IPS DF 6.9 (cell line): ENCODE results near the gene STRADA.

Source experiments
- DNase-seq: peaks from one replicate; pipeline ENCODE4 v3.0.0-alpha.2; 2013; ENCODE audit warnings: low read depth, low spot score
- H3K27ac ChIP-seq: one replicate; pipeline ENCODE4 v1.5.1; 2013; ENCODE audit warnings: low read length, control low read depth
- H3K27me3 ChIP-seq: 2 replicates; pipeline ENCODE4 v1.6.1; 2013; ENCODE audit warnings: mild to moderate bottlenecking, low read length; ENCODE audit not compliant: control insufficient read depth, insufficient read depth
- H3K36me3 ChIP-seq: 2 replicates; pipeline ENCODE4 v1.6.1; 2013; ENCODE audit warnings: low read length; ENCODE audit not compliant: control insufficient read depth, insufficient read depth
- H3K4me1 ChIP-seq: 2 replicates; pipeline ENCODE4 v1.6.1; 2013; ENCODE audit warnings: low read length; ENCODE audit not compliant: control insufficient read depth, insufficient read depth
- H3K4me3 ChIP-seq: 2 replicates; pipeline ENCODE4 v1.5.1; 2013; ENCODE audit warnings: mild to moderate bottlenecking, low read length
- H3K9me3 ChIP-seq: 2 replicates; pipeline ENCODE4 v1.6.1; 2013; ENCODE audit warnings: low read length, inconsistent platforms; ENCODE audit not compliant: control insufficient read depth, insufficient read depth
- WGBS: extraction: QIAGEN DNeasy Blood & Tissue Kit; methylation state at CpG from one replicate; pipeline ENCODE4 v1.1.7; 2013; ENCODE audit warnings: mixed read lengths, missing lambda C conversion rate; ENCODE audit not compliant: insufficient read length, insufficient coverage; 5-methylcytosine and 5-hydroxymethylcytosine counted together

The STRADA gene, protein sequence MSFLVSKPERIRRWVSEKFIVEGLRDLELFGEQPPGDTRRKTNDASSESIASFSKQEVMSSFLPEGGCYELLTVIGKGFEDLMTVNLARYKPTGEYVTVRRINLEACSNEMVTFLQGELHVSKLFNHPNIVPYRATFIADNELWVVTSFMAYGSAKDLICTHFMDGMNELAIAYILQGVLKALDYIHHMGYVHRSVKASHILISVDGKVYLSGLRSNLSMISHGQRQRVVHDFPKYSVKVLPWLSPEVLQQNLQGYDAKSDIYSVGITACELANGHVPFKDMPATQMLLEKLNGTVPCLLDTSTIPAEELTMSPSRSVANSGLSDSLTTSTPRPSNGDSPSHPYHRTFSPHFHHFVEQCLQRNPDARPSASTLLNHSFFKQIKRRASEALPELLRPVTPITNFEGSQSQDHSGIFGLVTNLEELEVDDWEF

DNA sequence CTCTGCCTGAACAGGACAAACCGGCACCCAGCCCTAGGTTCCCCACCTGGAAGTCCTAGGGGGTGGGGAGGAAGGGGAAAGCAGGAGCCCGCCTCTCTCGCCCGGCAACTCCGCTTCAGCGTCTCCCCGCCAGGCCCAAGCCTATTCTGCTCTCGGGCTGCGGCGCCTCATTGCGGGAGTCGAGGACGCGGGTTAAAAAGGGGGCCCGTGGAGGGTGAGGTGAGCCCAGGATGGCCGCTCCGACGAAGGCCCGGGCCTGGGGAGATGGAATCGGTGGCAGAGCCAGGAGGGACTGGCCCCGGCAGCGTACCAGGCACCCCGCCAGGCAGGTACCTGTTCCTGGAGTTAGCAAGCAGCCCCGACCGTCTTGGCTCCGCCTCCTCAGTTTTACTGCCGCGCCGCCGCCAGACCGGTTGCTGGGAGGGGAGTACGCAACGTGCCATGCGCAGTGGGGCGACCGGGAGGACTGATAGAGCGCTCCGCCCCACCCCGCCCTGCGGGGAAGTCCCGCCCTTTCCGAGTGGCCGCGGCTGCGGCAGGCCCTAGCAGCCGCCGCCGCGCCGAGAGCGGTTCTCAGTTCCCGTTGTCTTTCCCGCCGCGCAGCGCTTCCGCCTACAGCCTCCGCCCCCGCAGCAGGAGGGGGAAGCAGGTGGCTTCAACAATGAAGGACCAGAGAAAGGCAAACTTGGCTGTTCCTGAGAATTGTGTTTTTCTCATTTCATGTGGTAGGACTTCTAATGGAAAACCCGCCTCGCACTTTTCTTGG, at the start of gene STRADA:
Gene STRADA, minus strand, starts transcription at position 392 of the 766 bp plus-strand sequence. CDS start 13,430 bp downstream, outside the sequence.
- WGBS = no CpG with 5 or more reads among the region's 61 CpGs
- Histone ChIP-seq H3K36me3 (peaks cover under 1% of the 10 kb centered on the region; the same call in 1 of the 2 replicates), H3K4me3 (peak within 1 kb of the TSS; percentile 83), H3K27ac (no peak within 1 kb of the TSS), H3K4me1 (0 out of 2 replicates have a peak, but pooled peaks cover 1% of the 10 kb centered on the region), H3K9me3 (no peaks in the 10 kb centered on the region), H3K27me3 (no peaks in the 10 kb centered on the region)
- DNase-seq = peak; percentile 97

DNA sequence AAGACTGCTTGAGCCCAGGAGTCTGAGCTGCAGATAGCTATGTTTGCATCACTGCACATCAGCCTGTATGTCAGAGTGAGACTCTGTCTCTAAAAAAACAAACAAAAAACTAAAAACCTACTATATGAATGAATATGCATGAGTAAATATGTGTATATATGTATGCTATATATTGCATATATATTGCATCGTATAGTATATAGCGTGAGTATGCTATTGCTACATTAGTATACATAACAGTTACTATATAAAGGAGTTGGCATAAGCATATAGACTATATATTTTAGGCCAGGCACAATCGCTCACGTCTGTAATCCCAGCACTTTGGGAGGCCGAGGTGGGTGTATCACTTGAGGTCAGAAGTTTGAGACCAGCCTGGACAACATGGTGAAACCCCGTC, 48.5 kb upstream of the STRADA start:
- DNase-seq = no peak
- H3K27me3 ChIP-seq = no peaks in the 10 kb centered on the region
- peaks cover 18% of the 10 kb centered on the region; the same call in 1 of the 2 replicates for H3K36me3 ChIP-seq
- H3K9me3 ChIP-seq = no peaks in the 10 kb centered on the region
- no CpG with 5 or more reads among the region's 6 CpGs for WGBS
- no peak overlapping the region for H3K27ac ChIP-seq
- no peak overlapping the region for H3K4me3 ChIP-seq
- no peaks in the 10 kb centered on the region for H3K4me1 ChIP-seq

DNA sequence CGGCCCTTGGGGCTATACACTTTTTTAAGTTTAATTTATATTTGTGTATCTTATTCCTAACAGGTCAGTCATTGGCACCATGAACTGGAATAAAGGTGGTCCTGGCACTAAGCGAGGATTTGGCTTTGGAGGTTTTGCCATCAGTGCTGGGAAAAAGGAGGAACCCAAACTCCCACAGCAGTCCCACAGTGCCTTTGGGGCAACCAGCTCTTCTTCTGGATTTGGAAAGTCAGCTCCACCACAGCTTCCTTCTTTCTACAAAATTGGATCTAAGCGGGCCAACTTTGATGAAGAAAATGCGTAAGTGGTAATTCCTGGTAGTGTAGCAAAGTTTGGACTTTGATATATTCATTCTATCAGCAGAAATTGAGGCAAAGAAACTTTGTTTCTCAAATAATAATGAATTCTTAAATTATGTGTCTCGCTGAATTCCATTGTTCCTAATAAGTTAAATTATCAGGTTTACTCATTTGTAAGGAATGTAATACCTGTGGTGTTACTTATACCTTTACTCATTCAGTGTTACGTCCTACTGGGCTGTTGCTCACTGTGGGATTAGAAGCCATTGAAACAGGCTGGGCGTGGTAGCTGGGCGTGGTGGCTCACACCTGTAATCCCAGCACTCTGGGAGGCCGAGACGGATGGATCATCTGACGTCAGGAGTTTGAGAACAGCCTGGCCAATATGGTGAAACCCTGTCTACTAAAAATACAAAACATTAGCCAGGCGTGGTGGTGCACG, 45.5 kb upstream of the STRADA start:
- no peak overlapping the region for H3K4me3 ChIP-seq
- peaks cover 16% of the 10 kb centered on the region; the same call in 1 of the 2 replicates for H3K36me3 ChIP-seq
- WGBS = no CpG with 5 or more reads among the region's 13 CpGs
- no peaks in the 10 kb centered on the region for H3K4me1 ChIP-seq
- H3K27ac ChIP-seq = no peak overlapping the region
- H3K9me3 ChIP-seq = no peaks in the 10 kb centered on the region
- no peaks in the 10 kb centered on the region for H3K27me3 ChIP-seq
- DNase-seq = no peak

DNA sequence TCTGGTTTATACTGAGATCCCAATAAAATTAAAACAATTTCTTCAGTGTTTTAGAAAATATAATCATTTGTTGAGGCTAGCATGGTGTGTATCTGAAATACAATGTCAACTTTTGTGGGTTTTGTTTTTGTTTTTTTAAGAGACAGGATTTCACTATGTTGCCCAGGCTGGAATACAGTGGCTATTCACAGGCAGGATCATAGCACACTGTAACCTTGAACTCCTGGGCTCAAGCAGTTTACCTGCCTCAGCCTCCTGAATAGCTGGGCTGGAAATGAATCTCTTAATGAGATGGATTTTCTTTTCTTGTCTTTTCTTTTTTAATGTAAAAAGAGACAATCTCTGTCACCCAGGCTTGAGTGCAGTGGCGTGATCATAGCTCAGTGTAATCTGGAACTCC, 44.5 kb upstream of the STRADA start:
- H3K27ac ChIP-seq = no peak overlapping the region
- no peak for DNase-seq
- WGBS = no CpG with 5 or more reads among the region's 1 CpG
- H3K27me3 ChIP-seq = no peaks in the 10 kb centered on the region
- no peaks in the 10 kb centered on the region for H3K4me1 ChIP-seq
- no peak overlapping the region for H3K4me3 ChIP-seq
- no peaks in the 10 kb centered on the region for H3K9me3 ChIP-seq
- H3K36me3 ChIP-seq = peaks cover 16% of the 10 kb centered on the region; the same call in 1 of the 2 replicates

DNA sequence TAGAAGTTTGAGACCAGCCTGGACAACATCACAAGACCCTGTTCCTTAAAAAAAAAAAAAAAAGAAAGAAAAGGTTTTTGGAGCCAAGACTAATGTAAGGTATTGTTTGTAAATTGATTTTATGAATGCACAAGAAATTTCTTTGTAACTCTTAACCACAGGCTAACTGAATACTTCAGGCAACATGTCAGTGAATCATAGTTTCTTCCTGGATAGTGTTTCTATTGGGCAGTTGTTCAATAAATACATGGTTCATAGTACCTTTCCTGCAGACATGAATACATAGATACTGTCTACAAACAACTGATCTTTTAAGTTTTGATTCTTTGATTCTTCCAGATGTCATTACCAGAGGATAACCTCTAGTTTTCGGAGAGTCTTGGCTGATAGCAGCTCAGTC, 44.0 kb upstream of the STRADA start:
- DNase-seq = no peak
- H3K27ac ChIP-seq = no peak overlapping the region
- no peak overlapping the region for H3K4me3 ChIP-seq
- H3K36me3 ChIP-seq = peaks cover 13% of the 10 kb centered on the region; the same call in 1 of the 2 replicates
- H3K9me3 ChIP-seq = no peaks in the 10 kb centered on the region
- H3K27me3 ChIP-seq = no peaks in the 10 kb centered on the region
- H3K4me1 ChIP-seq = no peaks in the 10 kb centered on the region
- WGBS = no CpG with 5 or more reads among the region's 1 CpG

DNA sequence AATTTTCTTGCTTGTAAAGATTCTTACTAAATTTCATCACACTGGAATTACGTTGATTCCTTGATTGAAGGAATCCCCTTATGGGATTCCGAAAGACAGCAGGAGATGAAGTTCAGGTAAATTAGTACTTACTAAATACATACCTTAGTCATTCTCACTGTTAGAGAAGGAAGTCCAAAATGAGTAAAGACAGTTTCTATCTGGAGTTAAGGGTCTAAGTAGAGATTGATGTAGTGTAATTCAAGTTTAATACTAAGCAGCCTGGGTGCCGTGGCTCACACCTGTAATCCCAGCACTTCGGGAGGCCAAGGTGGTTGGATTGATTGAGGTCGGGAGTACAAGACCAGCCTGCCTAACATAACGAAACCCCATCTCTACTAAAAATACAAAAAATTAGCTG, 41.9 kb upstream of the STRADA start:
- Histone ChIP-seq H3K27me3 (no peaks in the 10 kb centered on the region), H3K36me3 (peaks cover 7% of the 10 kb centered on the region; the same call in 1 of the 2 replicates), H3K4me1 (no peaks in the 10 kb centered on the region), H3K9me3 (no peaks in the 10 kb centered on the region), H3K4me3 (no peak overlapping the region), H3K27ac (no peak overlapping the region)
- WGBS = no CpG with 5 or more reads among the region's 6 CpGs
- DNase-seq = no peak

DNA sequence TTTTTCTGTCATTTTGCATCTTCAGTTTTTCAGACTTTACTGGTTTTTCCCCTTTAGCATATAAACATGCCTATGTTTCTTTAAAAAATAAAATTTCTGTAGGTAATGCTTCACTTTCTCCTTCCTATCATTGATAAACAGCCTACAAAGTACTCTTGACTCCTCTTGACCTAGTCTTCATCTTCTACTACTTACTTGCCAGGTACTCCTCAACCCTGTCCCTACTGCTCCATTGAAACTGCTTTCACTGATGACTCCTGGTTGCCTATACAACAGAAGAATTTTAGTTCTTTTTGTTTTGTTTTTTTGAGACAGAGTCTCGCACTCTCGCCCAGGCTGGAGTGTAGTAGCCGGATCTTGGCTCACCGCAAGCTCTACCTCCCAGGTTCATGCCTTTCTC, 39.3 kb upstream of the STRADA start:
- Histone ChIP-seq H3K27ac (no peak overlapping the region), H3K4me3 (no peak overlapping the region), H3K9me3 (no peaks in the 10 kb centered on the region), H3K36me3 (peaks cover 7% of the 10 kb centered on the region; the same call in 1 of the 2 replicates), H3K27me3 (no peaks in the 10 kb centered on the region), H3K4me1 (no peaks in the 10 kb centered on the region)
- no peak for DNase-seq
- WGBS = no CpG with 5 or more reads among the region's 4 CpGs

DNA sequence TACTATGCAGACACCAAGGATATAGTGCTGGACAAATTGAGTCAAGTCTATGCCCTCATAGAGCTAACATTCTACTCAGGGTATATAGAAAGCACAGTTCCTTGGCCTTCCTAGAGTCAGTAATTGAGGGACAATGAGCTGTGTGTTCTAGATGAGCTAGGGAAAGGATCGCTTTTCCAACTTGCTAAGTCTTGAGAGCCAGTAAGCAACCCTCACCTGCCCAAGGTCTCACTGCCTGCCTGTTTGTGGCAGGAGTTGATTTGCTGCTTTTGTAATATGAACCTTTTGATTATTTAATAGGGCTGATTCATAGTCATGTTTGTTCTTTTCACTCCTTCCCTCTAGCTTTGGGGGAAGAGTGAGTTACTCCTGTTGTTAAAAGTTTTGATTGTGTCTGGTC, 38.9 kb upstream of the STRADA start:
- no CpG with 5 or more reads among the region's 1 CpG for WGBS
- DNase-seq = no peak
- peaks cover 7% of the 10 kb centered on the region; the same call in 1 of the 2 replicates for H3K36me3 ChIP-seq
- H3K9me3 ChIP-seq = no peaks in the 10 kb centered on the region
- H3K4me3 ChIP-seq = no peak overlapping the region
- no peak overlapping the region for H3K27ac ChIP-seq
- H3K4me1 ChIP-seq = no peaks in the 10 kb centered on the region
- no peaks in the 10 kb centered on the region for H3K27me3 ChIP-seq

DNA sequence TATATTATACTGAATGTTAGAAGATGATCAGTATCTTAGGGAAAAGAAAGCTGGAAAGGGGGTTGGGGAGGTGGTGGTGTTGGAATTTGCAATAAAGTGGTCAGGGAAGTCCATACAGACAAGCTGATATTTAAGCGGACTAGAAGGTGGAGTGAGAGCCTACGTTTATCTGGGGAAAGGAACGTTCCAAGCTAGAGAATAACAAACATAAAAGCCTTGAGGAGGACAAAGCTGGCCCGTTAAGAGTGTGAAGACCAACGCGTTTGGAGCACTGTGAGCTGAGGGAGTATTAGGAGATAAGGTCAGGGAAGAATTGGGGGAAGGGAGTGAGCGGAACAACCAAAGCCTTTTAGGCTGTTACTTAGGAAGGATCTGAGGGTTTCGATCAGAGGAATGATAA, 33.8 kb upstream of the STRADA start:
- peaks cover 3% of the 10 kb centered on the region; the same call in 1 of the 2 replicates for H3K36me3 ChIP-seq
- H3K4me3 ChIP-seq = peak overlapping the region; percentile 99; the same call in 1 of the 2 replicates
- H3K4me1 ChIP-seq = no peaks in the 10 kb centered on the region
- no CpG with 5 or more reads among the region's 8 CpGs for WGBS
- H3K27ac ChIP-seq = no peak overlapping the region
- no peak for DNase-seq
- no peaks in the 10 kb centered on the region for H3K27me3 ChIP-seq
- no peaks in the 10 kb centered on the region for H3K9me3 ChIP-seq

DNA sequence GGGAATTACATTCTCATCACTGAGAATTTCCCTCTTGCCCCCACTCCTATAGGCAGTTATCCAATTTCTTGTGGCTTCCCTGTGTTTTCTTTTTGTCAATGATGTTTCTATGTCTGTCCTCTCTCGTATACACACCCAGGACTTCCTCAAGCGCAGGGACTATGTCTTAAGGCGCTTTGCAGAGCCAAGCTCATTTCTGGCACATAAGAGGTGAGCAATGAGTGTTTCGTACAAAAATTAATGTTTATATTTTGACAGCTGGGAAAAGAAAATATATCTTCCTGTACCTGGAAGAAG, 33.3 kb upstream of the STRADA start:
- H3K9me3 ChIP-seq = no peaks in the 10 kb centered on the region
- peak overlapping the region; percentile 99; the same call in 1 of the 2 replicates for H3K4me3 ChIP-seq
- no peaks in the 10 kb centered on the region for H3K27me3 ChIP-seq
- no peak for DNase-seq
- H3K4me1 ChIP-seq = no peaks in the 10 kb centered on the region
- H3K27ac ChIP-seq = no peak overlapping the region
- no CpG with 5 or more reads among the region's 4 CpGs for WGBS
- peaks cover 3% of the 10 kb centered on the region; the same call in 1 of the 2 replicates for H3K36me3 ChIP-seq
